Neural cell (in vitro differentiated cells): Measurements from ENCODE around the gene BRSK2.

Experiments used
- EP300 ChIP-seq: fragments of 450-650 bp; conservative IDR thresholded peaks from 2 replicates; pipeline ENCODE4 v1.6.1; 2014; ENCODE audit warnings: antibody characterized with exemption, mild to moderate bottlenecking, moderate library complexity; ENCODE audit not compliant: poor library complexity, severe bottlenecking
- EZH2 ChIP-seq: fragments of 200-600, 300-800 bp; shearing (Covaris generic), sonication (generic); IDR thresholded peaks from 2 replicates; pipeline ENCODE4 v1.6.1; 2014; ENCODE audit warnings: antibody characterized with exemption, low read length, borderline replicate concordance, mild to moderate bottlenecking; ENCODE audit not compliant: insufficient read depth, poor library complexity, severe bottlenecking
- POLR2AphosphoS5 ChIP-seq: IDR thresholded peaks from 2 replicates; pipeline ENCODE4 v1.6.1; 2012
- RAD21 ChIP-seq: fragments of 450-650 bp; conservative IDR thresholded peaks from 2 replicates; pipeline ENCODE4 v1.6.1; 2014; ENCODE audit warnings: antibody characterized with exemption, mild to moderate bottlenecking, moderate library complexity
- TAF1 ChIP-seq: IDR thresholded peaks from 2 replicates; pipeline ENCODE4 v1.6.1; 2012; ENCODE audit warnings: low read depth
- TF ChIP-seq, protein P1 (sequence below): fragments of 450-650 bp; IDR thresholded peaks from 2 replicates; pipeline ENCODE4 v1.5.1; 2014; ENCODE audit warnings: antibody characterized with exemption, mild to moderate bottlenecking, moderate library complexity; ENCODE audit not compliant: poor library complexity, severe bottlenecking

DNA sequence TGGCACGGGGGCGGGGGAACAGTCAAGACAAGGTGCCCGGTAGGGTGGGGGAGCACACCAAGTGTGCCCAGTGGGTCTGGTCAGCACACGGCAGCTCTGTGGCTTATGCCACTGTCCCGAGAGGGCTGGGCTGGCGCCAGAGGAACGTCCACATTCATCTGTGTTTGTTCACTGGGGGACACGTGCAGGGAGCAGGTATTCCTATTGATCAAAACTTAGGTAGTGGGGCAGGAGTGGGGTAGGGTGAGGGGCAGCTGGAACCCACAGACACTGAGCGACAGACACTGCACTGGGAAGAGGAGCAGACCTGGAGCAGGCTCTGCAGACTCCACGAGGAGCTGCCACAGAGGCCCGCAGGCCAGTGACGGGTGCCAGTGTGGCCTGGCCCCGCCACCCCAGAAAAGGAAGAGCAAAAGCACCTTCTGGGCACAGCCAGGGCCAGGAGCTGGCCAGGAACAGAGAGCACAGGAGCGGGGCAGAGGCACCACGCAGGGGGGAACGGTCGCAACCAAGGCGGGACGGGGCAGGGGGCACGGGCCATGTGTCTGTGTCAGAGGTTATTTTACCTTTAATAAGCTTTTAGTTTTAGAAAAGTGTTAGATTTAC lies 98.9 kb downstream of the BRSK2 start:
- TF ChIP-seq, protein P1, sequence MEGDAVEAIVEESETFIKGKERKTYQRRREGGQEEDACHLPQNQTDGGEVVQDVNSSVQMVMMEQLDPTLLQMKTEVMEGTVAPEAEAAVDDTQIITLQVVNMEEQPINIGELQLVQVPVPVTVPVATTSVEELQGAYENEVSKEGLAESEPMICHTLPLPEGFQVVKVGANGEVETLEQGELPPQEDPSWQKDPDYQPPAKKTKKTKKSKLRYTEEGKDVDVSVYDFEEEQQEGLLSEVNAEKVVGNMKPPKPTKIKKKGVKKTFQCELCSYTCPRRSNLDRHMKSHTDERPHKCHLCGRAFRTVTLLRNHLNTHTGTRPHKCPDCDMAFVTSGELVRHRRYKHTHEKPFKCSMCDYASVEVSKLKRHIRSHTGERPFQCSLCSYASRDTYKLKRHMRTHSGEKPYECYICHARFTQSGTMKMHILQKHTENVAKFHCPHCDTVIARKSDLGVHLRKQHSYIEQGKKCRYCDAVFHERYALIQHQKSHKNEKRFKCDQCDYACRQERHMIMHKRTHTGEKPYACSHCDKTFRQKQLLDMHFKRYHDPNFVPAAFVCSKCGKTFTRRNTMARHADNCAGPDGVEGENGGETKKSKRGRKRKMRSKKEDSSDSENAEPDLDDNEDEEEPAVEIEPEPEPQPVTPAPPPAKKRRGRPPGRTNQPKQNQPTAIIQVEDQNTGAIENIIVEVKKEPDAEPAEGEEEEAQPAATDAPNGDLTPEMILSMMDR = no peak
- TF ChIP-seq RAD21 (no peak), POLR2AphosphoS5 (no peak), EZH2 (no peak), EP300 (no peak), TAF1 (no peak)
